Retinal pigment epithelial cell (primary cell): ENCODE results near the gene ST8SIA4.
A peak's percentile ranks its signal among the peaks of the same experiment; 100 is the strongest.

Experiments
- DNase-seq: peaks from one replicate; pipeline ENCODE4 v3.0.0-alpha.2; 2010; ENCODE audit warnings: low read depth
- H3K4me3 ChIP-seq: 2 replicates; pipeline ENCODE4 v1.5.1; 2011; ENCODE audit warnings: mild to moderate bottlenecking, low read length, control low read depth, moderate library complexity
- TF ChIP-seq, protein P1 (sequence below): conservative IDR thresholded peaks from 2 replicates; pipeline ENCODE4 v1.5.1; 2011; ENCODE audit warnings: low read depth, low read length, control low read depth, inconsistent platforms

Gene ST8SIA4, protein sequence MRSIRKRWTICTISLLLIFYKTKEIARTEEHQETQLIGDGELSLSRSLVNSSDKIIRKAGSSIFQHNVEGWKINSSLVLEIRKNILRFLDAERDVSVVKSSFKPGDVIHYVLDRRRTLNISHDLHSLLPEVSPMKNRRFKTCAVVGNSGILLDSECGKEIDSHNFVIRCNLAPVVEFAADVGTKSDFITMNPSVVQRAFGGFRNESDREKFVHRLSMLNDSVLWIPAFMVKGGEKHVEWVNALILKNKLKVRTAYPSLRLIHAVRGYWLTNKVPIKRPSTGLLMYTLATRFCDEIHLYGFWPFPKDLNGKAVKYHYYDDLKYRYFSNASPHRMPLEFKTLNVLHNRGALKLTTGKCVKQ

DNA sequence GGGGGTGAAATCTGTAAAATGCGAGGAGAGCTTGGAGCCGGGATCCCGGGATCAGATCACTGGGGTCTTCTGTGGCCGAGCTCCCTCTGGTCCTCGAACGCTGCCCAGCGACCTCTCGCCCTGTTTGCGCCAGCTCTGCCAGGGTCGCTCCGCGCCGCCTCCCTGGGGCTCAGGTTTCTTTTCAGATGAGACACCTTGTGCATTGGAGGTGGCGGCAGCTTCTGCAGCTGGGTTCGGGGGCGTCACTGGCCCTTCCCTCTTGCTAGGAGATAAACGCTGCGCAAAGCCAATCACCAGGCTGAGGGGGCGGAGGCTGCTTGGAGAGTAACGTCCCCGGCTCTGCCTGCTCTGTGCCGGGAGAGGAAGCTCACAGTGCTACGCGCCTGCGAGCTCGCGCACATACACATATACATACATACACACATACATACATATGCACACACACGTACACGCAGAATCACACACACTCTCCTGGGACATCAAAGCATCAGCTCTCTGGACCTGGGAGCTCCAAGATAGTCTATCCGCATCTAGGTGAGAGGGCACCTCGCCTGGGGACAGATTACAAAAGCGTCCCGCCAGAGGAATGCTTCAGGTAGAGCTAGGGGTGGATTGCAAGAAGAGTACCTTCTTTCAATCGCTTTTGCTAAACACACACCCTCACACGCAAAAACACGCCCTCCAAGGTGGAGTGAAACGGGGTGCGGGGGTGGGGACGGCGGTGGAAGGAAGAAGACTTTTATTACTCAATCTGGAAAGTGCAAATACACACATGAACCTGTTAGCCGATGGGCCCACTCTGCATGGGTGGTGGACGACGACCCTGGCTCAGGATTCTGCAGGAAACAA, at the start of gene ST8SIA4:
ST8SIA4 (minus strand) TSS at position 244 of the 849 bp plus-strand sequence. CDS start 327 bp downstream, outside the sequence.
- DNase-seq = peak; percentile 34
- H3K4me3 ChIP-seq = peak within 1 kb of the TSS; percentile 72
- TF ChIP-seq, protein P1, sequence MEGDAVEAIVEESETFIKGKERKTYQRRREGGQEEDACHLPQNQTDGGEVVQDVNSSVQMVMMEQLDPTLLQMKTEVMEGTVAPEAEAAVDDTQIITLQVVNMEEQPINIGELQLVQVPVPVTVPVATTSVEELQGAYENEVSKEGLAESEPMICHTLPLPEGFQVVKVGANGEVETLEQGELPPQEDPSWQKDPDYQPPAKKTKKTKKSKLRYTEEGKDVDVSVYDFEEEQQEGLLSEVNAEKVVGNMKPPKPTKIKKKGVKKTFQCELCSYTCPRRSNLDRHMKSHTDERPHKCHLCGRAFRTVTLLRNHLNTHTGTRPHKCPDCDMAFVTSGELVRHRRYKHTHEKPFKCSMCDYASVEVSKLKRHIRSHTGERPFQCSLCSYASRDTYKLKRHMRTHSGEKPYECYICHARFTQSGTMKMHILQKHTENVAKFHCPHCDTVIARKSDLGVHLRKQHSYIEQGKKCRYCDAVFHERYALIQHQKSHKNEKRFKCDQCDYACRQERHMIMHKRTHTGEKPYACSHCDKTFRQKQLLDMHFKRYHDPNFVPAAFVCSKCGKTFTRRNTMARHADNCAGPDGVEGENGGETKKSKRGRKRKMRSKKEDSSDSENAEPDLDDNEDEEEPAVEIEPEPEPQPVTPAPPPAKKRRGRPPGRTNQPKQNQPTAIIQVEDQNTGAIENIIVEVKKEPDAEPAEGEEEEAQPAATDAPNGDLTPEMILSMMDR = no peak

DNA sequence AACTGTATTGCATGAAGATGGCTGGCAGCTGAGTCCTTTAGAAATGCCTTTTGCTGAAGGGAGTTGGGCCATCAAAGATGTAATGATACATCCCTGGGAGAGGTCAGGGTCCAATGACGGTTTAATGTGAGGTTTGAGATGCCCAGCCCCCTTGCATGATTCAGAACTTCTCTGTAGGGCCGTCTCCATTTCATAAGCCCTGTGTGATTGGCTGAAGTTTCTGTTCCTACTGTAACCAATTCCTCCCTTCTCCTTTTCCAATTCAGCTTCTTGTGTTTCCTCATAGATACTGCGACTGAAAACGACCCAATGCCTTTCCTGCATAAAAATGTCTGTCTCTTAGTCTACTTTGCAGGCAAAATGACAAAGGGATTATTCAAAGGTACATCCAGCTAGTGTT, 47.9 kb upstream of the ST8SIA4 start:
- no peak for DNase-seq
- no peak overlapping the region for H3K4me3 ChIP-seq
- TF ChIP-seq, protein P1 = no peak

DNA sequence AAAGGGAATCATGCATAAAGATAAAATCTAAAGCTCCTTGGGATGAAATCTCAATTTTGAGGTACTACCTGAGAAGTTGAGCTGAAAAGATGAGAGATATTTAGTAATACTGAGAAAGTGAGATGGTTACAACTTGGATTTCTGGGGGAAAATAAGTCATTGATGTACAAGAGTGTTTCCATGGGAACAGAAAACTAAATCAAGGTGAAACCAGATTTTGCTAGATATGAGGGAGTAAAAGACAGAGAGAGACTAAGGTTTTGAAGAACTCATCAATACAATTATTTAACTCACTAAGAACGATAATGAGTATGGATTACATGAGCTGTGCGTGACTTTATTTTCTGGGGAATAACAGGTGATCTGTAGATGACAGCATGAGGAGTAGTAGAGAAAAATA, 10.2 kb upstream of the ST8SIA4 start:
- H3K4me3 ChIP-seq = no peak overlapping the region
- DNase-seq = no peak
- TF ChIP-seq, protein P1 = no peak

DNA sequence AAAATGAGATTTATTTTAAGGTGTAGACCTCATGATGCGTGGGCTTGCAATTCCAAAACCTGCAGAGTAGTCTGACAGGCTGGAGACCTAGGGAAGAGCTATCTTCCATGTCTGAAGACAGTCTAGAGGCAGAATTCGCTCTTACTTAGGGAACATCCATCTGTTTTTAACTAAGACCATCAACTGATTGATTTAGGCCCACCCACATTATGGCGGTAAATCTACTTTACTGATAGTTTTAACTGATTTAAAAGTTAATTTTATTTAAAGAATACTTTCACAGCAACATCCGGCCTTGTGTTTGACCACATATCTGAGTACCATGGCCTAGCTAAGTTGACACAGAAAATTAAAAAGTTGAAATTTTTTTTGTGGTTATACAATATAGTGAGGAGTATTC, 6.0 kb upstream of the ST8SIA4 start:
- H3K4me3 ChIP-seq = no peak overlapping the region
- TF ChIP-seq, protein P1 = no peak

DNA sequence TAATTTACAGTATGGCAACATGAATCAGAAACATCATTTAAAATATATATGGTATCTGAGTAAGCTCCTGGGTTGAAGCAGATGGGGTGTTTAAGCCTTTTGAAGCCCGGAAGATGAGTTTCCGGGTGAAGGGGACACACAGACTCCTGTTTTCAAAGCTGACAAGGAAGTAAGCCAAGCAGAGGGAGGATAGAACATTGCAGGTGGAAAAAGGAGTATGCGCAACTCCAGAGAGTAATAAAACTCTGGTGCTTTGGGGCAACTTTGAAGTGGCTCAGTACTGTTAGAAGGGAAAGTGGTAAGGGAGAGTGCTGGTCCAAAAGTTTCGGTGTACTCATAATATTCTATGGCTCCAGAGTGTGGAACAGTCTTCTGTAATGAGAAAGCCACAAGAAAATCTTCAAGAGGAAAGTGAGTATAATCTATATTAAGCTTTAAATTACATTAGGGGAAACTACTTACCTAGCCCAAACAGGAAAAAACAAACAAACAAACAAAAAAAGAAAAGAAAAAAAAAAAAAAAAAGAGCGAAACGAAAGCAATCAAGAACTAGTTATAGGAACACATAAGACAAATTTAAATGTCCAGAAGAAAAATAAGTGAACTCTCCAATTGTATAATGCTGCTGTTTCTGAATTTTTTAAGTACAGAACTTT, 2.3 kb upstream of the ST8SIA4 start:
- TF ChIP-seq, protein P1 = no peak
- no peak overlapping the region for H3K4me3 ChIP-seq
- DNase-seq = no peak

More for the DNA sequence above, 6.0 kb upstream of the ST8SIA4 start:
- no peak for DNase-seq

DNA sequence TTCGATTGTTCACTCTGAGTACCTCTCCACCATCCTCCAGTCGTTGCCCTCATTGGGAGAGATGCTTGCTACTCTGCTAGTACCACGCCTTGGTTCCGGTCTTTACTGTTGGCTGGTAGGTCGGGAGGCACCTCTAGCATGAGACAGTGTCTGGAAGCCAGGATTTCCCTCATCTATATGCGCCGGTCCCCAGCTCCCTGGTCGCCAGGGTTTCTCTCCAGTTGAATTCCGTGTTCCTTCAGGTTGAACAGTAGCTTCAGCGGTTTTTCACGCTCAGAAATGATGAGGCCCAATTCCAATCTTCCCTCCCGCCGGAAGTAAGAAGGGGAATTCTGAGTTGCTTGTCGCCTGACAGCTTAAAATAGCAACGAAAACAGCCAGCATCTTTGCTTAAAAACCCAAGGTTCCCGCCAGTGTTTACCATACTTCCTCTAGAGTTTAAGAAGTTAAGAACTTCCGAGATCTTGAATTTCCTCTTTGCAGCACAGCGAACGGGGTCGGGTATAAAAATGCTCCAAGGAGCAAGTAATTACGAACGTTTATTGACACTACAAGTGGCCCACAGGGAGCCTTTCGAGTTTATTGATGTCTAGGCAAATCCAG, 1.3 kb upstream of the ST8SIA4 start:
- H3K4me3 ChIP-seq = peak overlapping the region; percentile 13
- TF ChIP-seq, protein P1 = no peak
- DNase-seq = no peak
